ENCODE results near the gene ALOX12. TPM values are rescaled to one million over a fixed set of nuclear protein-coding genes. Genes with fewer than 3 reads are reported as not detected.
"Not testable (repeated sequence)": the region's sequence is repeated elsewhere in the genome, so short reads cannot be mapped to it uniquely, and the experiment has no call there.

ALOX12 gene
- total RNA-seq, 6 experiments from 2014 or later = not detected

GRCh38 chr17:7046127-7046724 is 50.4 kb downstream of the ALOX12 start:
- H3K27me3 Mint-ChIP-seq (ENCODE audit: insufficient read depth) = peaks cover 19% of the 10 kb centered on the region
- peaks cover 24% of the 10 kb centered on the region for H3K4me1 Mint-ChIP-seq (ENCODE audit: low read depth)
- H3K36me3 Mint-ChIP-seq (ENCODE audit: low read depth) = no peaks in the 10 kb centered on the region
- TF ChIP-seq, protein P1, sequence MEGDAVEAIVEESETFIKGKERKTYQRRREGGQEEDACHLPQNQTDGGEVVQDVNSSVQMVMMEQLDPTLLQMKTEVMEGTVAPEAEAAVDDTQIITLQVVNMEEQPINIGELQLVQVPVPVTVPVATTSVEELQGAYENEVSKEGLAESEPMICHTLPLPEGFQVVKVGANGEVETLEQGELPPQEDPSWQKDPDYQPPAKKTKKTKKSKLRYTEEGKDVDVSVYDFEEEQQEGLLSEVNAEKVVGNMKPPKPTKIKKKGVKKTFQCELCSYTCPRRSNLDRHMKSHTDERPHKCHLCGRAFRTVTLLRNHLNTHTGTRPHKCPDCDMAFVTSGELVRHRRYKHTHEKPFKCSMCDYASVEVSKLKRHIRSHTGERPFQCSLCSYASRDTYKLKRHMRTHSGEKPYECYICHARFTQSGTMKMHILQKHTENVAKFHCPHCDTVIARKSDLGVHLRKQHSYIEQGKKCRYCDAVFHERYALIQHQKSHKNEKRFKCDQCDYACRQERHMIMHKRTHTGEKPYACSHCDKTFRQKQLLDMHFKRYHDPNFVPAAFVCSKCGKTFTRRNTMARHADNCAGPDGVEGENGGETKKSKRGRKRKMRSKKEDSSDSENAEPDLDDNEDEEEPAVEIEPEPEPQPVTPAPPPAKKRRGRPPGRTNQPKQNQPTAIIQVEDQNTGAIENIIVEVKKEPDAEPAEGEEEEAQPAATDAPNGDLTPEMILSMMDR (IDR thresholded peaks at IDR 0.05) = peak; percentile 7
- no peaks in the 10 kb centered on the region for H3K9me3 Mint-ChIP-seq
- no peak for DNase-seq
- no peak overlapping the region for H3K27ac Mint-ChIP-seq
- peak overlapping the region; percentile 73 for H3K4me3 Mint-ChIP-seq

GRCh38 chr17:7046725-7047397 is 51.0 kb downstream of the ALOX12 start:
- H3K4me1 Mint-ChIP-seq (ENCODE audit: low read depth) = peaks cover 24% of the 10 kb centered on the region
- DNase-seq; H3K36me3 Mint-ChIP-seq (ENCODE audit: low read depth); H3K27ac Mint-ChIP-seq; H3K9me3 Mint-ChIP-seq: not testable (repeated sequence)
- peak overlapping the region; percentile 73 for H3K4me3 Mint-ChIP-seq
- H3K27me3 Mint-ChIP-seq (ENCODE audit: insufficient read depth) = peaks cover 16% of the 10 kb centered on the region

DNA sequence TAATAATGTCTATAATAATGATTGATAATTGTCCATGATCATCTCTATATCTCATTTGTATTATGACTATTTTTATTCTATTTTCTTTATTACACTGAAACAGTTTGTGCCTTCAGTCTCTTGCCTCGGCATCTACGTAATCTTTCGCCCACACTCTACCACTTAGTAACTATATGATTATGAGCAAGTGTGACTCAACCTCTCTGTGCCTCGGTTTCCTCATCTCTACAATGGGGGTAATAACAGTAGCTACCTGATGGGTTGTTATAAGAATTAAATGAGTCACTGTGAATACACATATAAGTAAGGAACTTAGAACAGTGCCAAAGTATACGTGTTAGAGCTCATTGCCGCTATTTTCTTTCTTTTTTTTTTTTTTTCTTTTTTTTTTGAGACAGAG is 51.7 kb downstream of the ALOX12 start:
- H3K36me3 Mint-ChIP-seq (ENCODE audit: low read depth) = no peaks in the 10 kb centered on the region
- TF ChIP-seq, protein P1 (IDR thresholded peaks at IDR 0.05) = no peak
- H3K27ac Mint-ChIP-seq = no peak overlapping the region
- peaks cover 24% of the 10 kb centered on the region for H3K4me1 Mint-ChIP-seq (ENCODE audit: low read depth)
- no peaks in the 10 kb centered on the region for H3K9me3 Mint-ChIP-seq
- peaks cover 13% of the 10 kb centered on the region for H3K27me3 Mint-ChIP-seq (ENCODE audit: insufficient read depth)
- no peak overlapping the region for H3K4me3 Mint-ChIP-seq
- no peak for DNase-seq

DNA sequence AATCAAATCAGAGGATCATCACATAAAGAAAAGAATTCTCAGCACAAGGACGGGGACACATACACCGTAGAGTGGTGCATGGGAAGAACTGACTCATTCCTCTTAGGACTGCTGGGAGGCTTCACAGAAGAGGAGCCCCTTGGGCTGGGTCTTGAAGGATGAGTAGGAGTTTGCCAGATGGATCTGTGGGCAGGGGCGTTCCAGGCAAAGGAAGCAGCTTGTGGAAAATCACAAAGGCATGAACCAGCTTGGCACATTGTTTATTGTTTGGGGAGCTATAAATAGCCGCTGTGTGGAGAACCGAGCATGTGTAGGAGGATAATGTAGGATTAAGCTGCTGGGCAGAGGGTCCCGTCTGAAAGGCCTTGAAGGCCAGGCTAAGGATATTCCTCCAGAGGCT is 53.1 kb downstream of the ALOX12 start:
- H3K4me1 Mint-ChIP-seq (ENCODE audit: low read depth) = peaks cover 24% of the 10 kb centered on the region
- TF ChIP-seq, protein P1 (IDR thresholded peaks at IDR 0.05) = no peak
- H3K4me3 Mint-ChIP-seq = no peak overlapping the region
- H3K27ac Mint-ChIP-seq = no peak overlapping the region
- DNase-seq = no peak
- no peaks in the 10 kb centered on the region for H3K36me3 Mint-ChIP-seq (ENCODE audit: low read depth)
- H3K9me3 Mint-ChIP-seq = no peaks in the 10 kb centered on the region
- H3K27me3 Mint-ChIP-seq (ENCODE audit: insufficient read depth) = peaks cover 18% of the 10 kb centered on the region

DNA sequence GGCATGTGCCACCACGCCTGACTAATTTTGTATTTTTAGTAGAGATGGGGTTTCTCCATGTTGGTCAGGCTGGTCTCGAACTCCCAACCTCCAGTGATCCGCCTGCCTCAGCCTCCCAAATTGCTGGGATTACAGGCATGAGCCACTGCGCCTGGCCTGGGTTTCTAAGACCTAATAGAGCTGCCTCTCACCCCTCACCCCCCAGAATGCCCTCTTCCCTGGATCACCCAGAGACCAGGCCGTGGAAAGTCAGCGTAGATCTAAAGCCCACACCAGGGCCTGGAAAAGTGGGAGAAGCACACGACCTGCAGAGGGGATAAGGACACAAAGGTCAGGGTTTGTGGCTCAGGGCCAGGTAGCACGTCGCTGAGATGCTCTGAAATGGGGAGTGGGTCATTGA is 54.7 kb downstream of the ALOX12 start:
- Mint-ChIP-seq H3K4me1 (ENCODE audit: low read depth) (peaks cover 24% of the 10 kb centered on the region), H3K27me3 (ENCODE audit: insufficient read depth) (peaks cover 24% of the 10 kb centered on the region)
- H3K9me3 Mint-ChIP-seq; H3K36me3 Mint-ChIP-seq (ENCODE audit: low read depth); H3K4me3 Mint-ChIP-seq; H3K27ac Mint-ChIP-seq; DNase-seq: not testable (repeated sequence)

DNA sequence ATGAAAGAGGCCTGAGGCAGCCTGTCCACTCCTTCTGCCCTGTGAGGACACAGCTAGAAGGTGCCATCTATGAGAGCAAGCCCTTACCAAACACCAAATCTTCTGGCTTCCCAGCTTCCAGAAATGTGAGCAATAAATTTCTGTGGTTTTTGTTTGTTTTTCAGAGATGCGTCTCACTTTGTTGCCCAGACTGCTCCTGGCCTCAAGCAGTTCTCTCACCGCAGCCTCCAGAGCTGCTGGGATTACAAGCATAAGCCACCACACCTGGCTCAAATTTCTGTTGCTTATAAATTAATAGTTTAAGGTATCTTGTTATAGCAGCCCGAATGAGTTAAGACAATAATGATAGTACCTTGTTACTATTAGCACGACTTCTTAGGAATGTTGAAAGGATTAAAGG is 60.5 kb downstream of the ALOX12 start:
- H3K27me3 Mint-ChIP-seq (ENCODE audit: insufficient read depth) = peaks cover 30% of the 10 kb centered on the region
- H3K4me3 Mint-ChIP-seq = no peak overlapping the region
- H3K27ac Mint-ChIP-seq = no peak overlapping the region
- no peaks in the 10 kb centered on the region for H3K36me3 Mint-ChIP-seq (ENCODE audit: low read depth)
- TF ChIP-seq, protein P1 (IDR thresholded peaks at IDR 0.05) = no peak
- no peaks in the 10 kb centered on the region for H3K9me3 Mint-ChIP-seq
- DNase-seq = peak; percentile 40
- peaks cover 25% of the 10 kb centered on the region for H3K4me1 Mint-ChIP-seq (ENCODE audit: low read depth)

Data from HFFc6 (cell line).